ENCODE measurements around the gene KRTAP10-4.

The KRTAP10-4 gene

DNA sequence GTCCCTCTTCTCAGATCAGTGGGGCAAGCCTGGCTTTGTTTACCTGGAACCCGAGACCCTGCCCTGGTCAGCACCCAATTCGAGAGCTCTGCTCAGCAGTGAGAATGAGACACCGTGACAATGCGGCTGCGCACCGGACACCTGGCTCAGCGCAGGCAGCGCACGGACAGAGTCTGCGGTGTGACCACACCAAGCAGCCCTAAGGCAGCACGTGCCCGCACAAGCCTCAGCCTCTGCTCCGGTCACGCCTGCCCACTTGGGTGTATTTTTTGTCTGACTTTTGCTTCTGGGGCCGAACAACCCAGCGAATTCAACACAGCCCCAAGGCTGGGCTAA, 43.0 kb downstream of the KRTAP10-4 start:
- no peak for DNase-seq (ENCODE audit: low read depth in 2 of 2)

DNA sequence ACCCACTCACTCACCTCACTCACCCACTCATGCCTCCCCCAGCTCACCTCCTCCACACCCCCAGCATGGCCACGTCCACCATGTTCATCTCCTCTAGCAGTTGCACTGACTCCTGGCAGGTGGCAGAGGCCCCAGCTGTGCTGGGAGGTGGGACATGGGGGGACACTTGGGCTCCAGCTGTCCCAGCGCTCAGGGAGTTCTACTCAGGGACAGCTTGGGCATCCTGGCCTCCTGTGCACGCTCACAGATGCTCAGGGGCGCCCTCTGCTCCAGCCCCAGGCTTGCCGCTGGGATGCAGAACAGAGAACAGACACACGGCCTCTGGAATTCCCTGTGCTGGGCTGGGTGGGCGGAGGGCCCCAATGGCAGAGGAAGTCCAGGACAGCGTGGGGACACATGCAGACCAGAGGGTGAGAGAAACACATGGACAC, 43.6 kb downstream of the KRTAP10-4 start:
- no peak for DNase-seq (ENCODE audit: low read depth in 2 of 2)

GRCh38 chr21:44618504-44618903, 45.0 kb downstream of the KRTAP10-4 start:
- no peak for DNase-seq (ENCODE audit: low read depth in 2 of 2)

DNA sequence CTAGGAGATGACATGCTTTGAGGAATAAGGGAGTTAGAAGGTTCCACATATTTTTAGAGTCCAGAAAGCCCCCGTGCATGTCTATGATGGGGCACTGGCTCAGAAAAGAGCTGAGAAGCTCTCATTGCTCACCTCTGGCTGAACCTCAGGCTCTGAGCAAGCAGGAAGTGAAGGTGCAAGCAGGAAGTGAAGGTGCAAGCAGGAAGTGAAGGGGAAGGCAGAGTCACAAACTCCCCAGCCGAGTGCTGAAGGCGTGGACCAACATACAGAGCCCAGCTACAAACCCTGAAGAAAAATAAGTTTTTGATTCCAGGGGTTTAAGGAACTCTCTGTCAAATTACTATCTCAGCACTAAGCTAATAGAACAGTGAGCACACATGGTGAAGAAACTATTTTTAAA, 45.4 kb downstream of the KRTAP10-4 start:
- peak; percentile 23 to 53 for DNase-seq (ENCODE audit: low read depth in 2 of 2)

DNA sequence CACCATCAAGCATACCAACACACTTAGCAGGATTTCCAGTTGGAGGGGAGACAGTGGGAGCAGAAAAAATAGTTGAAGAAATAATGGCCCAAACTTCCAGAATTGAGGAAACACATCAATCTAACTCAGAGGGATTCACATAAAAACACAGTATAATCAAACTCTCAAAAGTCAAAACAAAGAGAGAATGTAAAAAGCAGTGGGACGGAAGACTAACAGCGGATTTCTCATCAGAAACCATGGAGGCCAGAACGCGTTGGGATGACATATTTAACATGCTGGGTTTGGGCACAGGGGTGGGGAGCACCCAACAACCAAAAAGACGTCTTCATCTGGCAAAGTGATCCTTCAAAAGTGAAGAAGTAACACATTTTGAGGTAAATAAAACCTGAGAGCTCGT, 46.4 kb downstream of the KRTAP10-4 start:
- DNase-seq (ENCODE audit: low read depth in 2 of 2) = no peak

DNA sequence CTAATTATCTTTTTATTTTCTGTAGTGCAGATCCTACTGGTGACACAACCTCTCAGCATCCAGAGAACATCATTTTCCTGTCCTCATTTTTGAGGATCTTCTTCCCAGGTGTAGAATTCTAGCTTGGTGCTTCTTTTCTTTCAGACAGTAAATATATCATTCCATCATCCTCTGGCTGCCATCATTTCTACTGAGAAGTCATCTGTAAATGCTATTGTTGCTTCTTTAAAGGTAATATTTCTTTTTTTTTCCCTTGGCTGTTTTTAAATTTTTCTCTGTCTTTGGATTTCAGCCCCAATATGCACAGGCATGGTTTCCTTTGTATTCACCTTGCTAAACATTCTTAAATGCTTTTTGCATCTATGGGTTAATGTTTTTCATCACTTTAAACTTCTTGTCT, 50.0 kb downstream of the KRTAP10-4 start:
- no peak for DNase-seq (ENCODE audit: low read depth in 2 of 2)

Measured in stimulated activated CD4-positive, alpha-beta T cell treated with anti-CD3 and anti-CD28 coated beads, Interleukin-1b, Interleukin-23, amount 100 ng/mL, for 4 hours (primary cell).